Neural progenitor cell (in vitro differentiated cells): ENCODE results near the gene CENPB.

Experiments
- EZH2 ChIP-seq: fragments of 200-600 bp; sonication (generic); IDR thresholded peaks from 2 replicates; pipeline ENCODE4 v1.6.1; 2017; ENCODE audit warnings: antibody characterized with exemption, mild to moderate bottlenecking, moderate library complexity
- EZH2phosphoT487 ChIP-seq: fragments of 200-600 bp; sonication (generic); IDR thresholded peaks from 2 replicates; pipeline ENCODE4 v1.6.1; 2017; ENCODE audit warnings: antibody characterized with exemption
- TF ChIP-seq, protein P1 (sequence below): fragments of 200-600 bp; sonication (generic); IDR thresholded peaks from 2 replicates; pipeline ENCODE4 v1.5.1; 2017; ENCODE audit warnings: antibody characterized with exemption, mild to moderate bottlenecking

GRCh38 chr20:3794701-3795420, 8.3 kb upstream of the CENPB start:
- TF ChIP-seq, protein P1, sequence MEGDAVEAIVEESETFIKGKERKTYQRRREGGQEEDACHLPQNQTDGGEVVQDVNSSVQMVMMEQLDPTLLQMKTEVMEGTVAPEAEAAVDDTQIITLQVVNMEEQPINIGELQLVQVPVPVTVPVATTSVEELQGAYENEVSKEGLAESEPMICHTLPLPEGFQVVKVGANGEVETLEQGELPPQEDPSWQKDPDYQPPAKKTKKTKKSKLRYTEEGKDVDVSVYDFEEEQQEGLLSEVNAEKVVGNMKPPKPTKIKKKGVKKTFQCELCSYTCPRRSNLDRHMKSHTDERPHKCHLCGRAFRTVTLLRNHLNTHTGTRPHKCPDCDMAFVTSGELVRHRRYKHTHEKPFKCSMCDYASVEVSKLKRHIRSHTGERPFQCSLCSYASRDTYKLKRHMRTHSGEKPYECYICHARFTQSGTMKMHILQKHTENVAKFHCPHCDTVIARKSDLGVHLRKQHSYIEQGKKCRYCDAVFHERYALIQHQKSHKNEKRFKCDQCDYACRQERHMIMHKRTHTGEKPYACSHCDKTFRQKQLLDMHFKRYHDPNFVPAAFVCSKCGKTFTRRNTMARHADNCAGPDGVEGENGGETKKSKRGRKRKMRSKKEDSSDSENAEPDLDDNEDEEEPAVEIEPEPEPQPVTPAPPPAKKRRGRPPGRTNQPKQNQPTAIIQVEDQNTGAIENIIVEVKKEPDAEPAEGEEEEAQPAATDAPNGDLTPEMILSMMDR: no peak
- TF ChIP-seq EZH2: no peak
- TF ChIP-seq EZH2phosphoT487: no peak
